Lung (tissue), 12 donors: ENCODE measurements around the gene PDE8A. TPM values are rescaled to one million over a fixed set of nuclear protein-coding genes. Genes with fewer than 3 reads are reported as not detected.

Source experiments
- ATAC-seq: fragments of 200-7000 bp; cut with Tn5 transposase; one replicate; pipeline ENCODE4 v1.9.1; 2020; ENCODE audit warnings: moderate number of reproducible peaks; ENCODE audit not compliant: insufficient read depth, low FRiP score
- DNase-seq, 3 donors: peaks; one replicate each; pipeline ENCODE4 v3.0.0-alpha.2; 2013 to 2017
- H3K27ac ChIP-seq, 2 donors: one replicate each; pipeline ENCODE4 v1.5.1; 2013; ENCODE audit warnings: mild to moderate bottlenecking in 2 of 2, moderate library complexity in 2 of 2, control low read depth in 1 of 2, inconsistent platforms in 1 of 2, low read depth in 1 of 2, low read length in 1 of 2
- H3K27me3 ChIP-seq, 3 donors: one replicate each; pipeline ENCODE4 v1.5.1; 2013; ENCODE audit warnings: low read length in 2 of 3; ENCODE audit not compliant: control insufficient read depth in 3 of 3, insufficient read depth in 3 of 3
- H3K36me3 ChIP-seq, 4 donors: one replicate each; pipeline ENCODE4 v1.5.1; 2013; ENCODE audit warnings: low read length in 4 of 4, mild to moderate bottlenecking in 1 of 4, moderate library complexity in 1 of 4; ENCODE audit not compliant: control insufficient read depth in 4 of 4, insufficient read depth in 4 of 4
- H3K4me1 ChIP-seq, 5 donors: one replicate each; pipeline ENCODE4 v1.5.1; 2013; ENCODE audit warnings: low read length in 5 of 5, mild to moderate bottlenecking in 2 of 5, moderate library complexity in 1 of 5; ENCODE audit not compliant: control insufficient read depth in 5 of 5, insufficient read depth in 5 of 5
- H3K4me3 ChIP-seq: one replicate; pipeline ENCODE4 v1.5.1; 2013; ENCODE audit warnings: mild to moderate bottlenecking, control low read depth, moderate library complexity
- H3K9ac ChIP-seq, 2 donors: one replicate each; pipeline ENCODE4 v1.5.1; 2013; ENCODE audit warnings: low read length in 2 of 2, control low read depth in 1 of 2; ENCODE audit not compliant: insufficient read depth in 1 of 2
- H3K9me3 ChIP-seq, 4 donors: one replicate each; pipeline ENCODE4 v1.5.1; 2013; ENCODE audit warnings: low read length in 3 of 4, mild to moderate bottlenecking in 1 of 4, moderate library complexity in 1 of 4; ENCODE audit not compliant: control insufficient read depth in 4 of 4, insufficient read depth in 3 of 4
- CTCF ChIP-seq: IDR thresholded peaks from 2 replicates; pipeline ENCODE4 v1.5.1; 2012; ENCODE audit warnings: mild to moderate bottlenecking; ENCODE audit errors: control extremely low read depth, extremely low read depth
- WGBS, 2 donors: extraction: QIAGEN DNeasy Blood & Tissue Kit; methylation state at CpG; one replicate each; pipeline ENCODE4 v1.1.7; 2013; 5-methylcytosine and 5-hydroxymethylcytosine counted together
- polyA plus RNA-seq, 2 donors: library from polyadenylated mRNA; stranded (reverse); fragments of 200-250 nt; gene quantifications; one replicate each; pipeline ENCODE4 v1.2.1, GENCODE V29; 2013
- total RNA-seq, 2 donors: library from RNA; depleted of rRNA in 1 of 2; stranded (reverse); fragments of >200 nt in 1 of 2; gene quantifications; one replicate each; pipeline ENCODE4 v1.2.1, GENCODE V29; 2014 to 2021
- donor health status: control.
- donor health status: control.
- donor health status: Bipolar disorder and iron deficiency.
- donor health status: healthy.
- donor health status: DM: yes; HTN: yes; CAD: no.

Gene PDE8A
- total and polyA plus RNA-seq, 4 donors = 13.7 to 87.7 (median 33.5) TPM

- Histone ChIP-seq H3K4me3 (no peak overlapping the region), H3K9ac (no peak overlapping the region), H3K9me3 (peaks cover 0 to 5% (median under 1%) of the 10 kb centered on the region in 4 donors), H3K36me3 (no peaks in the 10 kb centered on the region), H3K4me1 (no peaks in the 10 kb centered on the region), H3K27me3 (no peaks in the 10 kb centered on the region), H3K27ac (no peak overlapping the region)
- ATAC-seq = no peak
- WGBS, 2 donors = 93 to 100% methylated on average over 1 of the region's 1 CpG
- no peak for DNase-seq
- no peak for TF ChIP-seq CTCF
These were observed 180.6 kb downstream of the PDE8A start for GRCh38 chr15:85162237-85162636.

GRCh38 chr15:85164841-85165466 lies 183.3 kb downstream of the PDE8A start:
- DNase-seq (no peak), ATAC-seq (no peak)
- Histone ChIP-seq H3K9ac (no peak overlapping the region), H3K27me3 (peaks cover 0 to 3% (median 2%) of the 10 kb centered on the region in 3 donors), H3K4me1 (peaks cover 0 to 2% (median 0%) of the 10 kb centered on the region in 5 donors), H3K36me3 (no peaks in the 10 kb centered on the region), H3K27ac (no peak overlapping the region), H3K9me3 (peaks cover 0 to 5% (median under 1%) of the 10 kb centered on the region in 4 donors), H3K4me3 (no peak overlapping the region)
- no peak for TF ChIP-seq CTCF
- 50 to 77% methylated on average over 7 of the region's 7 CpGs for WGBS, 2 donors

- no peak overlapping the region for H3K27ac ChIP-seq
- H3K4me1 ChIP-seq = peaks cover 0 to 2% (median 0%) of the 10 kb centered on the region in 5 donors
- no peaks in the 10 kb centered on the region for H3K36me3 ChIP-seq
- H3K9ac ChIP-seq = no peak overlapping the region
- H3K9me3 ChIP-seq = peaks cover 0 to 14% (median 0%) of the 10 kb centered on the region in 4 donors
- H3K4me3 ChIP-seq = no peak overlapping the region
- H3K27me3 ChIP-seq = peaks cover 0 to 3% (median 2%) of the 10 kb centered on the region in 3 donors
- TF ChIP-seq CTCF = no peak
- 53 to 67% methylated on average over 4 of the region's 4 CpGs for WGBS, 2 donors
- DNase-seq (no peak), ATAC-seq (no peak)
These were observed 185.9 kb downstream of the PDE8A start for GRCh38 chr15:85167568-85167967.
